Ammon's horn (tissue), 1 donor: Measurements from ENCODE around the gene MGAT3.
A peak's percentile ranks its signal among the peaks of the same experiment; 100 is the strongest.

Experiments used
- DNase-seq: peaks from one replicate; pipeline ENCODE4 v3.0.0-alpha.2; 2016; ENCODE audit warnings: low spot score

The MGAT3 gene

DNA sequence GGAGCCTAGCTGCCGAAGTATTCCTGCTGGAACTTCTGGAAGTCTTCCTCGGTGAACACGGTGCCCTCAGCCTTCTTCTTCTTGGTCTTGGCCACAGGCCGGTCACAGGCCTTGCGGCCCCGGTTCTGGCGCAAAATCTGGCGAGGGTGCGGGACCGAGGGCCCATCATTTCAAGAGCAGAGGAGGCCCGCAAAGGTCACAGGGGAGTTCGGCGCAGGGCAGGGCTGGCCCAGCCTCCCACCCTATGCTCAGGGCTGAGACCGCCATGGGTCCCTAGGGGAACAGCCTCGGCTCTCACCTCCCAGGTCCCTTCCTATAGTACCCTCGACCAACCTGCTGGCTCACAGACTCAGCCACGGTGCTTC lies 72.7 kb downstream of the MGAT3 start:
- DNase-seq = no peak

DNA sequence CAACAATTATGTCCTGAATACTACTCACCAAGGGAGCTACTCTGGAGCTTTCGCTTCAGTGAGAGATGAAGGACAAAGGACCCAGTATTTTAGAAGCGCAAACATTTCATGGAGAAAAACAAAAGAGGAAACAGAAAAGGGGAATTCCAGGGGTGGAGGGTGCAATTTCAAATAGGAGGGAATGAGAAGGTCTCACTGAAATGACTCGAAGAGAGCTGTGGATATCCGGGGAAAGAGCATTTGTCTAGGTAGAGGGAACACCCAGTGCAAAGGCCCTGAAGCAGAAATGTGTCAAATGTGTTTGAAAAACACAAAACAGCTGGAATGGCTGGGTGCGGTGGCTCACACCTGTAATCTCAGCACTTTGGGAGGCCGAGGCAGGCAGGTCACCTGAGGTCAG lies 73.3 kb downstream of the MGAT3 start:
- no peak for DNase-seq

DNA sequence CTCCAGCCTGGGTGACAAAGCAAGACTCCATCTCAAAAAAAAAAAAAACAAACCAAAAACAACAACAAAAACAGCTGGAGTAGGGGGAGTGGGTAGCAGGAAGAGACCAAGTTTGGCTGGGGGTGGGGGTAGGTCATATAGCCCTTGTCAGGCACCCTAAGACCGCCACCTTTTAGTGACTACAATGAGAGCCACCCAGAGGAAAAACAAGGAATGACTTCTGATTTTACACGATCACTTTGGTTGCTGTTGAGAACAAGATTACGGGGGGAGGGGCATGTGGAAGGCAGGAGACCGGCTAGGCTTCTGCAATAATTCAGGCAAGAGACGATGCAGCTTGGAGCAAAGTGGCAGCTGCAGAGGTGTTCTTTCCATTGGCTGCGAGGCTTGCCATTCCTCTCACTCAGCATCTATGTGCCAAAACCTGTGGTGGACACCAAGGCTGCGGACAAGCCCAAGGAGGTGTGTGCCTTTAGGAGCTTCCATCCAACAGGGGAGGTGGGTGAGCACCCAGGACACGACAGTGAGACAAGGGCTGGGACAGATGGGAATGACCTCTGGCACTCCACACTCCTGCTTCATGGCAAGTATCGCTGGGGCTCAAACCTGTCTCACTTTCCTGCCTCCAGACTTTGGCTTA lies 74.0 kb downstream of the MGAT3 start:
- no peak for DNase-seq

DNA sequence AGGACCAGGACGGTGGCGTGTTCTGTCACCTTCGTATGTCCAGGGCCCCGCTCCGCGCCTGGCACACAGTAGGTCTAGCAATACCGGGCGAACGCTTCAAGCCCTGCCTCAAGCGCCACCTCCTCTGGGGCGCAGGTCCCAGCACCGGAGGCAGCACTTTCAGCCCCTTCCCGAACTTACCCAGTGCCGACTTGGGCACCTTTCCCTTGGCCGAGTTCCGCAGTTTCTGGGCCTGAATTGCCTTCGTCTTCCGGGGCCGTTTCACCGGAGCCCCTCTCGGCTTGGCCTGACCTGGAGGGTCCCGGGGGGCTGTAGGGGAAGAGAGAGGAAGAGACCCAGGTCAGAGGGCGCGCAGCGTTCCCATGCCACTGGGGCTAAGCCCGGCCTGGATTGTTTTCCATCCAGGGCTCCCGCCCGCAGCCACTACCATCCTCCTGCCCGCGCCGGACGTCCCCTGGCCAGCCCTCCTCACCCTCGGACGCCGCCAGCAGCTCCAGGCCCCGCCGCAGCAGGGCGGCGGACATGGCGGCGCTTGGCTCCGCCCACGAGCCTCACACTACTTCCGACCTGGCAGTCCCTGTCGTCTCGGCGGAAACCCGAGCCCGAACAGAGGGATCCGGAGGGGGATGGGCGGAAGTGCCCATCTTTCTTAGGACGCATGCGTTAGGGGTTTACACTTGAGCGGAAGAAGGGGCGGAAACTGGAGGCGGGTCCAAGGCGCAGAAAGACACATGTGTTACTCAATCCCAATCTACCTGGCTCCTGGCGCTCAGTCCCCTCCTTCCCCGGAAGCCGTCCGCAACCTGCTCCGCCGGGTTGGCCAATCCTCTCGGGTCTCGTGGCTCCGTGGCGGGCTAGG lies 75.6 kb downstream of the MGAT3 start, which contains the start of gene RPS19BP1:
Gene RPS19BP1, minus strand, starts transcription at position 534 of the 859 bp plus-strand sequence. Its CDS starts 10 bp downstream, at position 524.
- DNase-seq = peak; percentile 99

DNA sequence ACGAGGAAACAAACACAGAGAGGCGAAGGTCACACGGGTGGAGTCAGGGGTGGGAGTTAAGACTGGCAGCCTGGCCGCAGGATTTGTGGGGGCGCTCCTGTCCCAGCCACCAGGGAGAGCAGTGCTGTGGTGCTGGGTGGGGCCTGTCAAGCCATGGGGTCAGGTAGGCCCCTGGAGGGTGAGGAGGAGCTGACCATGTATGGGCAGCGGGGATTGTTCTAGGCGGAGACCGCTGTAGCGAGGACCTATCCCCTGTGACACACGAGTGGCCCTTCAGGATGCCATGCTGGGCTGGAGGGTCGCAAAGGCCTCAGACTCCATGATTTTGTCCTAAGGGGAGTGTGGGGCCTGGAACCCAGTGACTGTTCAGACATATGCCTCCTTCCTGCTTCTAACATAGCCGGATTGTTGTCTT lies 77.3 kb downstream of the MGAT3 start:
- DNase-seq = no peak

GRCh38 chr22:39534591-39535356 lies 78.0 kb downstream of the MGAT3 start:
- peak; percentile 79 for DNase-seq

GRCh38 chr22:39535357-39535725 lies 78.5 kb downstream of the MGAT3 start:
- DNase-seq = no peak

- no peak for DNase-seq
These were observed 79.1 kb downstream of the MGAT3 start for GRCh38 chr22:39535831-39536449.

DNA sequence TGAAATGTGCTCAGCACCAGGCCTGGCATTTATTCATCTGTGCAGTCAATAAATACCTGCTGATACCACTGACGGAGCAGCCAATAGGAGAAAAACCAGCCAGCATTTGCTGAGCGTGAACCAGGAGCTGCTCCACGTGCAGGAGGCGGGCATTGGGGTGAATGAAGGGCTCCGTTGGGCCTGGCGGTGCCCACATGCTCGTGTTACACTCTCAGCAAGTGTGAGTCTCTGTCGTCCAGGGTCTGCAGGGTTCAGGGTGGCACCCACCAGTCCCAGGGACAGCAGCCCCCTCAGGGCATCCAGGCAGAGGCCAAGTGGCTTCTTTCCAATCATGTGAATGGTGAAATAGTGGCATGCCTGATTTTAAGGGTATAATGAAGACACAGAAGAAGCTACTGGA lies 79.9 kb downstream of the MGAT3 start:
- no peak for DNase-seq

- no peak for DNase-seq
These were observed 81.2 kb downstream of the MGAT3 start for GRCh38 chr22:39537975-39538374.
